GM10847 (cell line): ENCODE measurements around the gene DUSP18.

Experiments
- POLR2A ChIP-seq: IDR thresholded peaks from 2 replicates; pipeline ENCODE4 v1.6.1; 2011; ENCODE audit not compliant: insufficient read length; ENCODE audit errors: extremely low read depth

The DUSP18 gene

DNA sequence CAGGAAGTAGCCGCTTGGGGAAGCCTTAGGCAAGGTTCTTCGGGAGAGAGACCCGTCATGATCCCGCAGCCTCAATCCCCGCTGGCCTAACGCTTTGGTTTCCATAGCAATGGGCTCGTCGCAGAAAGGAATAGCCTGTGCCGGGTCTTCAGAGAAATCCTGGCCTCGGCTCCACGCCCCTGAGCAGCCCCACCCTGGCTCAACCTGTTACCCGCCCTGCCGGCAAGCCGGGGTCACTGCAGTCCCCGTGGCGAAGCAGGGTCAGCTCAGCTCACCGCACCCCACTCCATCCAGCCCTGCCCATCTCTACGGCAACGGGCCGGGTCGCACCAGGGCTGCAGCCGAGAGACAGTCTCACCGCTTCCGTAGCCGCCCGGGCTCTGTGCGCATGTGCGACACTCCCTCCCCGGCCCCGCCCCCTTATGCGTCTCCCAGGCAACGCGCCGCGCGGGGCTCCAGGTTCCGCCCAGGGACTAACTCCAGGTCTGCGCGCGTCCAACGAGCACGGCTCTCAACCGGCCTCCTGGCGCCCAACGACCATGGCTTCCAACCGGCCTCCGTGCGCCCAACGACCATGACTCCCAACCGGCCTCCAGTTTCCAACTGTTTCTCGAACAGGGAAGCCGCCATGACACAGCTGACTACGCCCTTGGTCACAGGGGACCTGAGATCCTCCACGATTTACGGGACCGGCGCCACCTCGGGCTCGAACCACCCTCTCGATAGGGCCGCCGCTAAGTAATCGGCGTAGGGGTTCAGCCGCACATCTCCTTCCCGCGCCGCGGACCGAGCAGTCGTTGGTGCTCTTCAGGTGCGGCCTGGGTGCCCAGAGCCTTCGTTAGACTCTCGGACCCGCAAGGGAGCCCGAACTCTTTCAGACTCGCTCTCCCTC is at the start of gene DUSP18:
DUSP18 (minus strand) TSS at position 382 of the 892 bp plus-strand sequence. CDS start 3,872 bp downstream, outside the sequence.
- TF ChIP-seq POLR2A: no peak

DNA sequence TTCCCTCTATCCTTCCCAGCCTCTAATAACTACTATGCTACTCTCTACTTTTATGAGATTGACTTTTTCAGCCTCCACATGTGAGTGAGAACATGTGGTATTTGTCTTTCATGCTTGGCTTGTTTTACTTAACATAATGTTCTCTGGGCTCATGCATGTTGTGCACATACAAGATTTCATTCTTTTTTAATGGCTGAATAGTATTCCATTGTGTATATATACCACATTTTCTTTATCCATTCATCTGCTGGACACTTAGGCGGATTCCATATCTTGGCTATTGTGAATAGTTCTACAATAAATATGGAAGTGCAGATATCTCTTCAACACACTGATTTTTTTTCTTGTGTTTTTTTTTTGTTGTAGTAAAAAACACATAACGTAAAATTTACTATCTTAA is 46.4 kb upstream of the DUSP18 start:
- no peak for TF ChIP-seq POLR2A

- TF ChIP-seq POLR2A: no peak
Measured at GRCh38 chr22:30712094-30712493, 44.4 kb upstream of the DUSP18 start.

DNA sequence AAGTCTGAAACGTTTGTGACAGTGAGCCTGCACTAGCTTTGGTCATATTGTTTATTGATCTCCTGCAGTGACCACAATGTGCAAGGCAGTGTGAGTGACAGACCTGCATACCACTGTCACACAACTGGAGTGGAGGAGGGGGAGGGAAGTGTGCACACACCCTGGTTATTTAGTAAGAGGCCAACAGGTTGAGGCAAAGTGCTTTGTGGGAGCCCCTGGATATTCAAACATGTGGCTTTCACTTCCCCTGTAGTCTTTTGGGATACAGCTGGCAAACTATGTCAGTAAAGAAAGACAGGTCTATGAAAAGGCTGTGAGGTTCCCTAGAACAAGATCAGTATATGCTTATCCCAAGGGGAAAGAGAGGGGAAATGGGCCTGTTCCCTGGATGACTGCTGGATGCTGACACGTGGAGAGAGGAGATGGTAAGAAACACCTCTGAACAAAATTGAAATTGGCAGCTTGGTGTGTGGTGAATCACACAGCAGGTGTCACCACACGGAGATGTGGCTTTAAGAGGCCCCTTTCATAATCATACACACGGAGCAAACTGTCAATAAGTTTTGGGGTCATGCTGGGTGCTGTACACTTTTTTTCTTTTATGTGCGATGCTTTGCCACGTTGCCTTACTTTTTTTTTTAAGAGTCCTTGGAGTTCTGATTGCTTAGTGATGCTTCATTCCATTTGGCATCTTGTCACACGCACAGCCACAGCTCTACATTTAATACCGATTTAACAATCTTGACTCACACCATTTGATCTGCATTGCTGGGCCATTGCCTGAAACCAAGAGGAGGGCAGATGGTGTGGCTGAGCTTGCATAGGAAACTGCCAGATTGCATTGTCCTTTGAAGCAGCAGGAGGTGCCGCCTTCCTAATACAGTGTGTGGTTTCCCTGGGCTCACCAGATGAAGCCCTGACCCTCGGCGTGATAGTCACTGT is 38.3 kb upstream of the DUSP18 start:
- TF ChIP-seq POLR2A: no peak

DNA sequence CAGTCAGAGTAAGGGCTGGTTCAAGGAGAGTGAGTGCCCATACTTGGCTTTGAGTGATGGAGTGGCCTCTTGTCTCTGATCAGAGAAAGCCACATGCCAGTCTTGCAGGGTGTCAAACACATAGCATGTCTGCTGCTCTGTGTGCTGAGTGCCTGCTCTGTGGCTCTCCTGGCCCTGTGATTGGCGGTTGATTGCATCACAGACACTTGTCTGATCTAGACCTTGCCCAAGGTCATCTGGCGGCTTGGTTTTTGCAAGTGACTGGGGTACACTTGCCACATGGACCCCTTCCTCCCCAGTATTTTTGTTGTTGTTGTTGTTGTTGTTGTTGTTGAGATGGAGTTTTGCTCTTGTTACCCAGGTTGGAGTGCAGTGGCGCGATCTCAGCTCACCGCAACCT is 37.3 kb upstream of the DUSP18 start:
- no peak for TF ChIP-seq POLR2A

DNA sequence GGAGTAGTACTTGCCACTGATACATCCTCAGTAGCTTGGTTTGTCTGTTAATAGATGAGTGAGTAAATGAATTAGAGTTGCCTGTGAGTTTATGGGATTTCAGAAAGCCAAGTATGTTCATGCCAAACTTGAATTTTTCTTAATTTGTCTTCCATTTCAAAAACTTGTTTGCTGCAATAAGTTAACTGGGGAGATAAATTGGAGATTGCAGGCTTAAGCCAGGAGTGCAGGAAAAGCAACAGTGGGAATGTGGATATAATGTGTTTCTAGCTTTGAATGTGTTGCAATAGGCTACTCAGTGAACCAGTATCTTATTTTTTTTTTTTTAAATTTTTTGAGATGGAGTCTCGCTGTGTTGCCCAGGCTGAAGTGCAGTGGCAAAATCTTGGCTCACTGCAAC is 35.2 kb upstream of the DUSP18 start:
- no peak for TF ChIP-seq POLR2A

GRCh38 chr22:30701872-30702271 is 34.2 kb upstream of the DUSP18 start:
- TF ChIP-seq POLR2A: no peak

DNA sequence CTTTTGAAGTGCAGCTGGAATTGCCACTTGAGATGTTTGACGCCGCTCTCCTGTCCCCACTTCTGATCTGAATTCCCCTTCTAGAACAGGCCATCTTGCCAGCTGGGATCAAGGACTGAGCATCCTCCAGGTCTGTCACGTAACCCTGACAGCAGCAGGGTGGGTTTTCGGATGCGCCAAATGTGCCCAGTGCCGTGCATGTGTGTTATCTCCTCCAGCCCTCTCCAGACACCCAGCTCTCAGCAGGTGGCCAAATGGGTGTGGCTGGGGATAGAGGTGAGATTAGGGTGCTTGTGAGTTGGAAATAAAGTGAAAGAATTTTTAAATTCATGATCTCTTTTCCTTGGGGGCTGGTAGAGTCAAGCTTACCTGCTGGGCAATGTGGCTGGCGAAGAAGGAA is 30.3 kb upstream of the DUSP18 start:
- TF ChIP-seq POLR2A: no peak

DNA sequence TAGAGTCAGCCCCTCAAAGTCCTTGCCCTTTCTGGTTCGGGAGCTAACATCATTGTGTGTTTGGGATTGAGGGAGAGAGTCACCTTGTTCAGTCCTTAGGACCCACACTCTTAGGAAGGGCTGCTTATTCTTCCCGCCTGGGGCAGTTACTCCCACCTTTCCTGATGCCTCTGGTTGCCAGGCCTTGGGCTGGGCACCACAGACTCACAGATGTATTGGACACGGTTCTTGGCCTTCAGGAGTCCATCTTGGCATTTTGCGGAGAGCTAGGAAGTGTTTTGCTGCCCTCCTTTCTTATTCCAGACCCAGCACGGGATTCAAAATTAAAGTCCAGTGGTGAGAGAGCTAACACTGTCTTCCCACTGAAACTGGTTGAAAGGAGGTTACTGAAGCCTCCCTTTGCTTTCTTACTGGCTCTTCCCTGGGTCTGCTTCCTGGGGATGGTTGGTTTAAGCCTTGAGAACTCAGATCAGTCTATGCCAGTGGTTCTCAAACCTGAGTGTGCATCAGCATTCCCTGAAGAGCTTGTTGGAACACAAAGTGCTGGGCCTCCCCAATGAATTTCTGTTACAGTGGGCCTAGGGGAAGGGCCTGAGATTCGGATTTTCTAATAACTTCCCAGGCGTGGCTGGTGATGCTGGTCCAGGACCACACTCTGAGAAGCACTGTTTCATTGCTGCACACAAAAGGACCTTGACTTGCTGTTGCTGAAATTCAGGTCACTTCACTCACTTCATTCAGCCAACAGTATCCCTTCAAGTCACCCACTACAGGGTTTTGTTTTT is 28.4 kb upstream of the DUSP18 start:
- no peak for TF ChIP-seq POLR2A

- no peak for TF ChIP-seq POLR2A
Measured at GRCh38 chr22:30695351-30695851, 27.7 kb upstream of the DUSP18 start.

DNA sequence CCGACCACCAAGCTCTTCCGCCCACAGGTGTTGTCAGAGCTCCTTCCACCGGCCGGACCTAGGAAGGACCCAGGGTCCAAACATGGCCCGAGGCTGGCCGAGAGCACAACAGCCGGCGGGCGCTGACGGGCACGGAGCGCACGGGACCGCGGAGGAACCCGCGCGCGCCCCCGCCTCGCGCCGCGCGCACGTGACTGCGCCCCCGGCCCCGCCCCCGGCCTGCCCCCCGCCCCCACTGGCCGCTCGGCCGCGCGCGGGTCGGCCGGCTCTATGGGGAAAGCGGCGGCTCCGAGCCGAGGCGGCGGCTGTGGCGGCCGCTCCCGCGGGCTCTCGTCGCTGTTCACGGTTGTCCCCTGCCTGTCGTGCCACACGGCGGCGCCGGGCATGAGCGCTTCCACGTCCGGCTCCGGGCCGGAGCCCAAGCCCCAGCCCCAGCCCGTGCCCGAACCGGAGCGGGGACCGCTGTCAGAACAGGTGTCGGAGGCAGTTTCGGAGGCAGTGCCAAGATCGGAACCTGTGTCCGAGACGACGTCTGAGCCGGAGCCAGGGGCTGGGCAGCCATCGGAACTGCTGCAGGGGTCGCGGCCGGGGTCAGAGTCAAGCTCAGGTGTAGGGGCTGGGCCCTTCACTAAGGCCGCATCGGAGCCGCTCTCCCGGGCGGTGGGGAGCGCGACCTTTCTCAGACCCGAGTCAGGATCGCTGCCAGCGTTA is 27.1 kb upstream of the DUSP18 start, which contains the start of gene OSBP2:
OSBP2 (plus strand) TSS at position 235 of the 711 bp plus-strand sequence; CDS start at position 271, 36 bp downstream.
- no peak for TF ChIP-seq POLR2A

- no peak for TF ChIP-seq POLR2A
Measured at GRCh38 chr22:30694171-30694639, 26.5 kb upstream of the DUSP18 start.

- no peak for TF ChIP-seq POLR2A
Measured at GRCh38 chr22:30691204-30691603, 23.5 kb upstream of the DUSP18 start.

GRCh38 chr22:30689622-30690021 is 21.9 kb upstream of the DUSP18 start:
- no peak for TF ChIP-seq POLR2A
